Measurements from ENCODE around the gene CDC23. TPM values are rescaled to one million over a fixed set of nuclear protein-coding genes. Genes with fewer than 3 reads are reported as not detected.

The CDC23 gene
- total RNA-seq (2022): 49.7 and 67.1 TPM in 2 replicates
- percentile 82 among the genes with signal in this experiment for Bru-seq, nascent RNA
- BruChase-seq, experiment 1, labeled RNA remaining after a 6-hour chase: percentile 92 among the genes with signal in this experiment
- BruChase-seq, experiment 2, labeled RNA remaining after a 2-hour chase: percentile 89 among the genes with signal in this experiment
- long read RNA-seq, transcript CDC23-202 (16 exons, 3,155 nt): major isoform, 148 of 174 reads
- long read RNA-seq, transcript CDC23-201 (3 exons, 1,079 nt): minor isoform, 14 of 174 reads
- long read RNA-seq, partial matches to known transcripts: 3 of 174 reads
- long read RNA-seq, other reads (novel, unspliced or antisense): 7 of 174 reads

DNA sequence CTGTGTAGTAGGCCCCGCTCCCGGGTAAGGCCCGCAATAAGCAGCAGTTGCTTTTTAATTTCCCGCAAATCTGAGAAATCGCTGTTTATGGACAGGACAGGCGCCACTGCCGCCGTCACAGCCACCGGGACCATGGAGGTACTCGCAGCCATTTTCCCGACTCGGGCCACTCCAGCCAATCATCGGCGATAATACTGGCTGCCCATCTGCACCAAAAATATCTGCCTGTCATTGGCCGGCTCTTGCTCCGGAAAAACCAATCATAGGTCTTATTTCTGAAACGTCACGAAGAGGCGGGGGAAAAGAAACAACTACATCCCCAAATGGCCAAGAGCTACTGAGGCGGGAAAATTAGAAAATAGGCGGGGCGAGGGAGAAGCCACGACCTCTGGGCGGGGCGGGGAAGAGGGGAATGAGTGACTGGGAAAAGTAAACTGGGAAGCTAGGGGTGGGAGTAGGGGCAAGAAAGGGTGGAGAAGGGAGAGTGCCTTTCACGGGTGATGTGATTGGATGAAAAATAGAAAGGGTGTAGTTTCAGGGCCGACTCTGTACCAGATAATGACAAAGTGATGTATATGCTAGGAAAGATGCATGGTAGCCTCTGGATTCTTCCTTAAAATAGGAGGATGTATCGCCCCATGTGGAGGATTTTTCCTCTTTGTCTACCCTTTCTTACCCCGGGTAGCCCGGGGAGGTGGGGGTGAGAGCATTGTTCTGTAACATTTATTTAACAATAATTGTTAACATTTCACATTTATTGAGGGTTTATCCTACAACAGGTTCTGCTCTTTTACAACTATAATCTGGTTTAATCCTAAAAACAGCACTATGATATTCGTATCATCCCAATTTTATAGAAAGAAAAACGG, at the start of gene CDC23:
CDC23 (minus strand) TSS at position 163 of the 869 bp plus-strand sequence; CDS start at position 152, 11 bp downstream.
- no TSS peak for BruUV-seq (replicated peaks)
- Mint-ChIP-seq H3K4me3 (ENCODE audit: unreplicated experiment) (peak within 1 kb of the TSS; percentile 98), H3K4me1 (ENCODE audit: insufficient read depth, unreplicated experiment) (peaks cover 18% of the 10 kb centered on the region), H3K27ac (ENCODE audit: low read depth, unreplicated experiment) (peak within 1 kb of the TSS; percentile 99), H3K27me3 (ENCODE audit: insufficient read depth, unreplicated experiment) (no peaks in the 10 kb centered on the region), H3K36me3 (ENCODE audit: insufficient read depth, unreplicated experiment) (peaks cover 37% of the 10 kb centered on the region), H3K9me3 (ENCODE audit: unreplicated experiment) (no peaks in the 10 kb centered on the region)
- peak; percentile 100 for DNase-seq (ENCODE audit: unreplicated experiment)
- no peak for TF ChIP-seq CTCF (IDR thresholded peaks at IDR 0.05; ENCODE audit: unreplicated experiment)
- ChIA-PET POLR2A (interaction anchor here (0.6 to 4.5 kb wide), 39 partner anchors 10 to 1079 kb away, joined by 3 to 60 read pairs (median 4); partner anchors contain the start of genes BRD8, CDC25C, EGR1 and ETF1), CTCF (interaction anchor here (0.6 to 6.0 kb wide), 16 partner anchors 10 to 594 kb away, joined by 3 to 48 read pairs (median 4); no protein-coding TSS in a partner anchor)
- intact Hi-C loops (cut with micrococcal nuclease): loop anchor here (2.0 kb wide), 1 partner anchor 119 kb away; no protein-coding TSS in a partner anchor

DNA sequence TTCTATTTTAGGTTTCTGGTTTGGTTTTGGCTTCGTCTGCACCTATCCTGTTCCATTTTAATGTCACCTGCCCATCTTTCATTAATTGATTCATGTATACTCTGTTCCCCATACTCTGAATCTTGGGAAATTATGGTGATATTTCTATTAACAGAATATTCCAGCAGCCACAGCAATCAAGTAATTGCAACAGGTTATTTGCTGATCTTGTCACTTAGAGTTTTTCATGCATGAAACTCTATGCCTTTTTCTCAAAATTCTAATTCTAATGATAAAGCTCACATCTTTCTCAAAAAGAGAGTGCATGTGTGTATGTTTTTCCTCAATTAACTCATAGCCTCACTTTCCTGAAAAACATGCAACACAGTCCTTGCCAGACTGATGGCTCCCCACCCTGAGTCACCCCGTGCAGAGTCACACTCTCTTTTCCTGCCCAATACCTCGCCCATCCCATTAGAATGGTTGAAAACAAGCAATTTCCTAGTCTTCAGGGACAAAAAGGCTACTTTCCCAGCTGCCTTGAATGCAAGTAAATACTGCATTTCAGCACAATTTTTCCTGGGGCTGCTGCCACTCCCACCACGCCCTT, 45.7 kb upstream of the CDC23 start:
- H3K4me1 Mint-ChIP-seq (ENCODE audit: insufficient read depth, unreplicated experiment): no peaks in the 10 kb centered on the region
- no peak for DNase-seq (ENCODE audit: unreplicated experiment)
- H3K27me3 Mint-ChIP-seq (ENCODE audit: insufficient read depth, unreplicated experiment): peaks cover 35% of the 10 kb centered on the region
- intact Hi-C loops (cut with micrococcal nuclease): no loop called here
- H3K36me3 Mint-ChIP-seq (ENCODE audit: insufficient read depth, unreplicated experiment): no peaks in the 10 kb centered on the region
- no peak overlapping the region for H3K27ac Mint-ChIP-seq (ENCODE audit: low read depth, unreplicated experiment)
- POLR2A ChIA-PET: no interaction called here
- TF ChIP-seq CTCF (IDR thresholded peaks at IDR 0.05; ENCODE audit: unreplicated experiment): no peak
- no peaks in the 10 kb centered on the region for H3K9me3 Mint-ChIP-seq (ENCODE audit: unreplicated experiment)
- BruUV-seq (replicated peaks): no TSS peak
- H3K4me3 Mint-ChIP-seq (ENCODE audit: unreplicated experiment): no peak overlapping the region
- CTCF ChIA-PET: interaction anchor here (0.7 to 1.5 kb wide), 2 partner anchors 11 to 425 kb away, joined by 3 read pairs; no protein-coding TSS in a partner anchor

DNA sequence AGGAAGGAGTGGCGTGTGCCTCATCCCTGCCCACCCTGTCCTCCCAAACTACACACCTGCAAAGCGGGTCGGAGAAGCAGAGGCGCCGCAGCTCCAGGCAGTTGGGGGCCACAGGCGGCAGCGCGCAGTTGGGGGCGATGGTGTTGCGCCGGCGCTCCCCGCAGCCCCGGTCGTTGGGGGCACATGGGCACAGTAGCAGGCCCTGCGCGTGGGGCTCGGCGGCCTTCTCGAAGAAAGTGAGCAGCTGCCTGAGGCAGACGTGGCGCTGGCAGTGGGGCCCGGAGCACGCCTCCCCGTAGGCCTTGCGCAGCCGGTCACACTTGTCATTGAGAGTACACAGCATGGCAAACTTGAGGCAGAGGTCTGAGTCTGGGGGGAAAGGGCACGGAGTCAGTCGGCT, 44.5 kb upstream of the CDC23 start:
- no peak for DNase-seq (ENCODE audit: unreplicated experiment)
- no peak for TF ChIP-seq CTCF (IDR thresholded peaks at IDR 0.05; ENCODE audit: unreplicated experiment)
- Mint-ChIP-seq H3K36me3 (ENCODE audit: insufficient read depth, unreplicated experiment) (no peaks in the 10 kb centered on the region), H3K27me3 (ENCODE audit: insufficient read depth, unreplicated experiment) (peaks cover 35% of the 10 kb centered on the region), H3K9me3 (ENCODE audit: unreplicated experiment) (no peaks in the 10 kb centered on the region), H3K27ac (ENCODE audit: low read depth, unreplicated experiment) (no peak overlapping the region), H3K4me3 (ENCODE audit: unreplicated experiment) (no peak overlapping the region), H3K4me1 (ENCODE audit: insufficient read depth, unreplicated experiment) (no peaks in the 10 kb centered on the region)
- ChIA-PET POLR2A (no interaction called here), CTCF (no interaction called here)
- intact Hi-C loops (cut with micrococcal nuclease): no loop called here
- BruUV-seq (replicated peaks): no TSS peak
